Cortex of kidney (tissue), 1 donor: ENCODE data around the gene ANKS1B.
"Not testable (repeated sequence)": the region's sequence is repeated elsewhere in the genome, so short reads cannot be mapped to it uniquely, and the experiment has no call there.

Experiments used
- DNase-seq: peaks from one replicate; lab custom pipeline; 2025; lab: John Stamatoyannopoulos, UW

The ANKS1B gene

DNA sequence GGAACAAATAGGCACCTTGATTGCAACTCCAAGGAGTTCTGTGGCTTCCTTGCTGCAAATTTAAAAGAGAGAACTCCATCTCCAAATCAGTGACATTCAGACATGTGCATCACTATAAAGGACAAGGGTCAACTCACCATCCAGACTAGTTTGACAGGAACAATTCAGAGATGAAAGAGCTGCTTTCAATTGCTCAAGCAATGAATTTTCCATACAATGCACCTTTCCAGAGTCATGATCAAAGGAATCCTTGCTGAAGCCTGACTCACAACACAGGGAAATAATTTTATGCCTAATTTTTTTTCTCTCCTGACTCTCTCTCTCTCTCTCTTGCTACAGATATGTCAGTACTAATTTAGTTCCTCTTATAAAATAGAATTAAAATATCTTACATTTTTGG lies 717.7 kb downstream of the ANKS1B start:
- no peak for DNase-seq

- DNase-seq, result no peak
Measured at GRCh38 chr12:99265648-99266047, 719.1 kb downstream of the ANKS1B start.

DNA sequence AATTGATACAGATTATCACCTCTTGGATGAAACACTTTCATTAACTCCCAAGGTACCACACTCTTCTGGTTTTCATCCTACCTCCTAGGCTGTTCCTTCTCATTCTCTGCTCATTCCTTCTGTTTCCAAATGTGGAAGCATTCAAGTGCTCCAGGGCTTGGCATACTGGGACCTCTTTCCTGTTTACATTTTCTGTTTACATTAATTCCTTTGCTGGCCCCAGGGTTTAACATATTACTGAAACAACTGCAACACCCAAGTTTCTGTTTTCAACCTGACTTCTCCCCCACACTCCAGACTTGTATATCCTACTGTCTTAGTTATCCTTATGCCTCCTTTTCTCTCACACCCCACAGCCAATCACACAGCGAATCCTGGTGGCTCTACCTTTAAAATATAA lies 723.5 kb downstream of the ANKS1B start:
- DNase-seq, result no peak

DNA sequence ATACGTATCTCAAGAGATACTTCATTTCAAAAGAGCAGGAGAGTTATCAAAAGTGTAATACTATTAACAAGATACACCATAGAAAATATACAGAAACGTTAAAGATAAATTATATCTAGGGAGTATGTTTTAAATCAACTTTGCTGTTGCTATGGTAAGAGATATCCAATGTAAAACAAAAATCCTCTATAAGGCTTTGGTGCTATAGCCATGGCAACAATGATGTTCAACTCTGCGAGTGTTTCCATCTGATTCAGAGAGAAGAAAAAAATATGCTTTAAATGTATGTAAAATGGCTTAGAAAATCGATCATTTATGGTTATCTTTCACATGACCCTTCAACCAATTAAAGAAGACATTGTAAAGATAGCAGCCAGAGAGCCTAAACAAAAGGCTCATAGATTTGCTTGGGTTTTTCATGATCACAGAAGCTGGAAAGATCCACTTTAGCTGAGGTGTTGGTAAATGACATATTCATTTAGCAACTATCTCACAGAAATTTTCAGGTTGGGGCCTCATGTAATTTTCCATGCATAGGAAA lies 724.2 kb downstream of the ANKS1B start:
- DNase-seq, result no peak

GRCh38 chr12:99259040-99259934 lies 725.4 kb downstream of the ANKS1B start:
- no peak for DNase-seq

DNA sequence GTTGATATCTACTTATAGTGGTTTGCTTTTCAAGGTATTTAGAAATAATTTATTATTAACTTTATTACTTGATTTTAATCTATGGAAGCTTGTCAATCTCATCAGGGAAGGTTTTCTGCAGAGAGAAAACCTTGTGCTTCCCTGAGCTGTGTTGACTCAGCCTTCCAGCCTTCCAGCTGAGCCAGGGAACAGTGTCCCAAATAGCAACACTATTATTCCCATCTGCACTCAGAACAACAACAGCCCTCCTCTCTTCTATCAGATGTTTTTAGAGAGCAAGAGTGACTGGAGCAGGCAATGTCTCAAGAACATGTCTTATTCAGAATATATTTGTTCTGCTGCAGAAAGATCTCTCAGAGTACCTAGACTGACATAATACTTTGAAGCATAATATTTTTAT lies 727.1 kb downstream of the ANKS1B start:
- no peak for DNase-seq

- no peak for DNase-seq
Measured at GRCh38 chr12:99253068-99253467, 731.7 kb downstream of the ANKS1B start.

- DNase-seq, result no peak
Measured at GRCh38 chr12:99250091-99250490, 734.6 kb downstream of the ANKS1B start.

- DNase-seq, result no peak
Measured at GRCh38 chr12:99249543-99249942, 735.2 kb downstream of the ANKS1B start.

GRCh38 chr12:99237907-99238538 lies 746.7 kb downstream of the ANKS1B start:
- not testable (repeated sequence) for DNase-seq

- DNase-seq, result no peak
Measured at GRCh38 chr12:99235381-99235780, 749.4 kb downstream of the ANKS1B start.

DNA sequence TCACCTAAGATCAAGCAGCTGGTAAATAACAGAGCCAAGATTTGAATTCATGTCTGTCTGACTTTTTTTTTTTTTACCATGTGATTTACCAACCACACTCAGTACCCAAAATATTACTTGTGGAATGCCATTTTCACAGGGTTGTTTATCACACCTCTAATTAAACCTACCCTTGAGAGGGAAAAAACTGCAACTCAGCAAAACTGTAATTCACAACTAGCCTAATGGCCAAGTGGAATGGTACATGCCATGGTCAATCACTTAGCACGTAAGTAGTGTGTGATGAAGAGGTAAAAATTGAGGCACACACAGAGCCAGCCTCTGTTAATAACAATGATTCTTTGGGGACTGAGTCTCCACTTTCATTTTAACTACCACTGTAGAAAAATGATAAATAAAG lies 750.0 kb downstream of the ANKS1B start:
- DNase-seq, result no peak

GRCh38 chr12:99232324-99232723 lies 752.4 kb downstream of the ANKS1B start:
- DNase-seq, result no peak

GRCh38 chr12:99231031-99231430 lies 753.7 kb downstream of the ANKS1B start:
- no peak for DNase-seq

GRCh38 chr12:99224237-99224636 lies 760.5 kb downstream of the ANKS1B start:
- no peak for DNase-seq

GRCh38 chr12:99223579-99223978 lies 761.2 kb downstream of the ANKS1B start:
- DNase-seq, result no peak

DNA sequence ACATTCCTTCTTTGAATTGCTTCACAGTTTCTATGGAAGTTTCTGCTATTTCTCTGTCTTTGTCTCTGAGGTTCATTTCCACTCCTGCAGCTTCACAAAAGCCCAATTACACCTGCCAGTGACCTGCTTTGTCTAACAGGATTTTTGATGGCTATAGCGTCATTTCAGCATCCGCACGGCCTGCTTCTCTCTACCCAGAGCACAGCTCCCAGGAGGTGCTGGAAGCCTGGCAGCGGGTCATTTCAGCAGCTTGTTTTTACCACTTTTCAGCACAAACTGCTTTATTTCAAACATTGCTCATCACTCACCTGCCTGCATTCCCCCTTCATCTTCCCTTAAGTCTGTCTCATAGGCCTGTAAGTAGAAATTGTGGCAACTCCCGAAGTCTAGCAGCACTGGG lies 771.7 kb downstream of the ANKS1B start:
- DNase-seq, result no peak

- DNase-seq, result no peak
Measured at GRCh38 chr12:99212275-99212674, 772.5 kb downstream of the ANKS1B start.

DNA sequence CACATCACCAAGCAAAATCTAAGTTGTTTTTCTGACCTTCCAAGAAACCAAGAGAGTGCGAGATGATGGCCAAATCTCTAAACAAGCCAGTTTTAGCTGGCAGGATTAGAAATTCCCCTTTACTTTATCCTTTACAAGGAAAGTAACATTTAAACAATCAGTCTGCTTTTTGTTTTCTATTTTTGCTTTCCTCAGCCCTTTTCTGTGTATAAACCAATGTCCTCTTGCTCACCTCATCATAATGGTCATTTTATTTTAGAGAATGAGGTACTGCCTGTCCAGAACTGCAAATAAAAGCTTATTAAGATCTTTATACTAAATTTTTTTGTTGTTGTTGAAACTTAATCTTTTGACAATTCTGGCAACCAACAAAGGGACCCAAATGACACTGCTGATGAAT lies 779.6 kb downstream of the ANKS1B start:
- no peak for DNase-seq

GRCh38 chr12:99201906-99202645 lies 782.7 kb downstream of the ANKS1B start:
- no peak for DNase-seq

GRCh38 chr12:99200711-99201384 lies 783.9 kb downstream of the ANKS1B start:
- DNase-seq, result no peak

GRCh38 chr12:99195474-99195873 lies 789.3 kb downstream of the ANKS1B start:
- DNase-seq, result no peak
